PC-9 (cell line): Measurements from ENCODE around the gene ATF2. TPM values are rescaled to one million over a fixed set of nuclear protein-coding genes. Genes with fewer than 3 reads are reported as not detected.
A peak's percentile ranks its signal among the peaks of the same experiment; 100 is the strongest.

Experiments used
- BruUV-seq: library from RNA; stranded (reverse); fragments of 400-500 nt; replicated peaks from 2 replicates; lab custom pipeline; 2021; lab: Mats Ljungman, UMichigan
- CTCF ChIA-PET: fragments of 300-600 bp; sonication (Branson Sonifier 250); formaldehyde crosslinking; loops from one replicate; lab custom pipeline; 2022; ENCODE audit warnings: antibody characterized with exemption; lab: Charles Lee
- POLR2A ChIA-PET: fragments of 300-600 bp; sonication (Branson Sonifier 250); formaldehyde crosslinking; loops from one replicate; lab custom pipeline; 2022; ENCODE audit warnings: antibody characterized with exemption; ENCODE audit not compliant: unreplicated experiment; lab: Charles Lee
- DNase-seq, 2 experiments: peaks; one replicate each; pipeline versions ENCODE4 v3.0.0 to v3.0.0-alpha.2; 2015 to 2022; ENCODE audit warnings: mixed read lengths in 1 of 2
- H2AFZ ChIP-seq: fragments of 200-600 bp; sonication (generic); 2 replicates; pipeline ENCODE4 v1.8.1; 2017; ENCODE audit warnings: antibody characterized with exemption
- H3F3A ChIP-seq: fragments of 200-600 bp; sonication (generic); 2 replicates; pipeline ENCODE4 v1.8.1; 2017; ENCODE audit warnings: antibody characterized with exemption, mild to moderate bottlenecking, low read depth; ENCODE audit not compliant: insufficient read depth
- H3K27ac ChIP-seq: fragments of 200-600 bp; sonication (generic); 2 replicates; pipeline ENCODE4 v1.6.1; 2016; ENCODE audit warnings: mixed run types
- H3K27me3 ChIP-seq: fragments of 200-600 bp; sonication (generic); 2 replicates; pipeline ENCODE4 v1.6.1; 2016; ENCODE audit warnings: low read depth, mixed run types; ENCODE audit not compliant: insufficient read depth
- H3K36me3 ChIP-seq: fragments of 200-600 bp; sonication (generic); 2 replicates; pipeline ENCODE4 v1.6.1; 2016; ENCODE audit warnings: low read depth, mixed run types
- H3K4me1 ChIP-seq: fragments of 200-600 bp; sonication (generic); replicated peaks from 2 replicates; pipeline ENCODE4 v1.6.1; 2016; ENCODE audit warnings: mixed run types; ENCODE audit not compliant: insufficient read depth
- H3K4me2 ChIP-seq: fragments of 200-600 bp; sonication (generic); 2 replicates; pipeline ENCODE4 v1.6.1; 2017; ENCODE audit warnings: mixed run types
- H3K4me3 ChIP-seq: fragments of 200-600 bp; sonication (generic); 2 replicates; pipeline ENCODE4 v1.6.1; 2016; ENCODE audit warnings: mixed run types
- H3K79me2 ChIP-seq: fragments of 200-600 bp; sonication (generic); 2 replicates; pipeline ENCODE4 v1.6.1; 2017; ENCODE audit warnings: low read depth, mixed run types
- H3K9me2 ChIP-seq: fragments of 200-600 bp; sonication (generic); 2 replicates; pipeline ENCODE4 v1.8.1; 2017; ENCODE audit warnings: mild to moderate bottlenecking; ENCODE audit not compliant: insufficient read depth
- H3K9me3 ChIP-seq: fragments of 200-600 bp; sonication (generic); 2 replicates; pipeline ENCODE4 v1.8.1; 2016; ENCODE audit warnings: low read depth; ENCODE audit not compliant: insufficient read depth
- H4K20me1 ChIP-seq: fragments of 200-600 bp; sonication (generic); 2 replicates; pipeline ENCODE4 v1.8.1; 2017; ENCODE audit not compliant: insufficient read depth
- EZH2 ChIP-seq: fragments of 200-600 bp; sonication (generic); IDR thresholded peaks from 2 replicates; pipeline ENCODE4 v1.8.0; 2017; ENCODE audit warnings: antibody characterized with exemption, low read depth
- intact Hi-C: fragments of 100-400 bp; cut with micrococcal nuclease; formaldehyde crosslinking; loops from one replicate; pipeline ENCODE4 v1.10.0; 2022; ENCODE audit not compliant: unreplicated experiment
- total RNA-seq: library from RNA; stranded (reverse); gene quantifications from 2 replicates; pipeline ENCODE4 v1.2.3, GENCODE V29; 2021
- TF ChIP-seq, protein P1 (sequence below): fragments of 200-600 bp; sonication (generic); conservative IDR thresholded peaks from 2 replicates; pipeline ENCODE4 v1.6.1; 2017; ENCODE audit warnings: mixed run types, antibody characterized with exemption, mild to moderate bottlenecking, moderate library complexity

The ATF2 gene
- total RNA-seq, 1 experiment from 2014 or later: 94.5 TPM

DNA sequence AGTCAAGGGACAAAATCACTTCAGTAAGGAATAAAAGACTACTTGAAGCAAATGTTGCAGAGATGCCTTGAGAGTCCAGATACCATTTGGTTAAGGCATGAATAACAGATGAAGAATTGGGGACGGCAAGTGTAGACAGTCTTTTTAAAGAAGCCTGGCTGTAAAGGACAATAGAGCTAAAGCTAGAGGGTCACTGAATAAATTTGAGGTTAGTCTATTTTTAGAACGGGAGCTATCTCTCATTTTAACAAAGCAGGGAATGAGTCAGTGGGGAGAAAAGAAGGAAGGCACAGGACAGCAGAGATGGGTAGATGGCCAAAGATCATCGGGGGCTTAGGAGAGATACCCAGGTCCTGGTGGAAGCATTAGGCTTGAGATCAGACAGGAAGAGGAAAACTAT is 132.2 kb downstream of the ATF2 start:
- no peak for DNase-seq
- Histone ChIP-seq H3K36me3 (no peaks in the 10 kb centered on the region), H3K4me2 (no peak overlapping the region), H3K4me3 (no peak overlapping the region), H2AFZ (no peak overlapping the region), H4K20me1 (no peaks in the 10 kb centered on the region), H3K27ac (no peak overlapping the region), H3K79me2 (no peaks in the 10 kb centered on the region), H3F3A (no peaks in the 10 kb centered on the region), H3K9me3 (no peaks in the 10 kb centered on the region), H3K4me1 (no peaks in the 10 kb centered on the region), H3K27me3 (no peaks in the 10 kb centered on the region), H3K9me2 (no peaks in the 10 kb centered on the region)
- BruUV-seq: no TSS peak
- ChIA-PET POLR2A (no interaction called here), CTCF (no interaction called here)
- TF ChIP-seq EZH2: no peak
- TF ChIP-seq, protein P1, sequence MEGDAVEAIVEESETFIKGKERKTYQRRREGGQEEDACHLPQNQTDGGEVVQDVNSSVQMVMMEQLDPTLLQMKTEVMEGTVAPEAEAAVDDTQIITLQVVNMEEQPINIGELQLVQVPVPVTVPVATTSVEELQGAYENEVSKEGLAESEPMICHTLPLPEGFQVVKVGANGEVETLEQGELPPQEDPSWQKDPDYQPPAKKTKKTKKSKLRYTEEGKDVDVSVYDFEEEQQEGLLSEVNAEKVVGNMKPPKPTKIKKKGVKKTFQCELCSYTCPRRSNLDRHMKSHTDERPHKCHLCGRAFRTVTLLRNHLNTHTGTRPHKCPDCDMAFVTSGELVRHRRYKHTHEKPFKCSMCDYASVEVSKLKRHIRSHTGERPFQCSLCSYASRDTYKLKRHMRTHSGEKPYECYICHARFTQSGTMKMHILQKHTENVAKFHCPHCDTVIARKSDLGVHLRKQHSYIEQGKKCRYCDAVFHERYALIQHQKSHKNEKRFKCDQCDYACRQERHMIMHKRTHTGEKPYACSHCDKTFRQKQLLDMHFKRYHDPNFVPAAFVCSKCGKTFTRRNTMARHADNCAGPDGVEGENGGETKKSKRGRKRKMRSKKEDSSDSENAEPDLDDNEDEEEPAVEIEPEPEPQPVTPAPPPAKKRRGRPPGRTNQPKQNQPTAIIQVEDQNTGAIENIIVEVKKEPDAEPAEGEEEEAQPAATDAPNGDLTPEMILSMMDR: no peak
- intact Hi-C loops: no loop called here

GRCh38 chr2:175034716-175035115 is 133.3 kb downstream of the ATF2 start:
- no TSS peak for BruUV-seq

DNA sequence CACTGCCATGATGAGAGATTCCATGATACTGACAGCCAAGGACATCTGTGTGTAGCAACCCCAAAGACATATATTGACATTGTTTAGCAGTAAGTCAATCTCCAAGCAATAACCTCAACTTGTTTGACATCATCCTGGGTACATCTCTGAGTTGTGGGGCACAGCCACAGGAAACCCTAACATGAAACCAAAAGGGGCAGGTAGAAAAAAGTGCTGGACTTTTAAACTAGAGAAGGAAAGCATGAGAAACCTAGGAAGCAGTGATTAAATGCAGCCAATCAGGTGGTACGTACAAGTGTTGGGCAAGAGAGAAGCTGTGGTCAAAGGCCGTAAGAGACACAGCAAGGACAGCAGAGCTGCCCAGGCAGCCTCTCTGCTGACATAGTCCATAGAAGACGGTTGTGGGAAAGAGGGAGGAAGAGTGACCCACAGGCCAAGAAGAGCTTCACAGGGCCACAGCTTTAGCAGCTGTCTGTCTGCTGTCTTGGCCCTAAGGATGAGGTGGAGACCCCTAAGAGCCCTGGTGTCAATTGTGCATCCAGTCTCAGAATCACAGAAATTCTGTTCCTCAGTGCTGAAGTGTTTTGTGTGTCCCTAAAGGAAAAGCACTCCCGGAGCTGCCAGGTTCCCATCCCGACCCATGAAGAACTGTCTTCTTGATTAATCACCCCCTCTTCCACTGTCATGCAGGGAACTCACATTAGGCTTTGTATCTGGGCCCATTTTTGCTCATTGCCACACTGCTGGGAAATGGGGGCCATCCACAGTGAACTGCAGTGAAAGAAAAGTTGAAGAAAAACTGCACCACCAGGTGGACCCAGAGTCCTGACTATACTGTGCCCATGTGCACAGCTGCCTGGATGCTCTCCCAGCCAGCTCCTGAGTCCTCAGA is 137.4 kb downstream of the ATF2 start:
- DNase-seq: peak; percentile 45 to 46
- no peaks in the 10 kb centered on the region for H3K36me3 ChIP-seq
- TF ChIP-seq EZH2: no peak
- TF ChIP-seq, protein P1: peak; percentile 68
- H3K4me1 ChIP-seq: no peaks in the 10 kb centered on the region
- H3F3A ChIP-seq: no peaks in the 10 kb centered on the region
- H3K4me3 ChIP-seq: no peak overlapping the region
- no peaks in the 10 kb centered on the region for H3K9me3 ChIP-seq
- H3K79me2 ChIP-seq: no peaks in the 10 kb centered on the region
- no peak overlapping the region for H2AFZ ChIP-seq
- H3K27ac ChIP-seq: no peak overlapping the region
- no peaks in the 10 kb centered on the region for H3K27me3 ChIP-seq
- POLR2A ChIA-PET: no interaction called here
- H4K20me1 ChIP-seq: no peaks in the 10 kb centered on the region
- H3K4me2 ChIP-seq: no peak overlapping the region
- CTCF ChIA-PET: interaction anchor here (0.8 kb wide), 1 partner anchor 282 kb away, joined by 3 read pairs; no protein-coding TSS in a partner anchor
- H3K9me2 ChIP-seq: no peaks in the 10 kb centered on the region
- intact Hi-C loops: loop anchor here (5.0 kb wide), 2 partner anchors 252 to 1067 kb away; partner anchors contain the start of gene HOXD12
- no TSS peak for BruUV-seq

More at GRCh38 chr2:175034716-175035115, 133.3 kb downstream of the ATF2 start:
- TF ChIP-seq EZH2: no peak
- TF ChIP-seq, protein P1: no peak
- H3K9me3 ChIP-seq: no peaks in the 10 kb centered on the region
- H3K4me2 ChIP-seq: no peak overlapping the region
- H4K20me1 ChIP-seq: no peaks in the 10 kb centered on the region
- DNase-seq: no peak
- CTCF ChIA-PET: no interaction called here
- no peaks in the 10 kb centered on the region for H3K27me3 ChIP-seq
- no peak overlapping the region for H3K27ac ChIP-seq
- no peaks in the 10 kb centered on the region for H3K79me2 ChIP-seq
- no peaks in the 10 kb centered on the region for H3K9me2 ChIP-seq
- no peaks in the 10 kb centered on the region for H3K4me1 ChIP-seq
- intact Hi-C loops: loop anchor here (5.0 kb wide), 2 partner anchors 248 to 1063 kb away; partner anchors contain the start of gene HOXD12
- POLR2A ChIA-PET: no interaction called here
- H3F3A ChIP-seq: no peaks in the 10 kb centered on the region
- H3K4me3 ChIP-seq: no peak overlapping the region
- H2AFZ ChIP-seq: no peak overlapping the region
- H3K36me3 ChIP-seq: no peaks in the 10 kb centered on the region
